Activated CD4-positive, alpha-beta memory T cell treated with anti-CD3 and anti-CD28 coated beads for 36 hours (primary cell): Measurements from ENCODE around the gene MAPK7. TPM values are rescaled to one million over a fixed set of nuclear protein-coding genes. Genes with fewer than 3 reads are reported as not detected.

Source experiments
- CTCF ChIA-PET: fragments of 350-600 bp; sonication (Branson Sonifier 250); formaldehyde crosslinking; loops from one replicate; lab custom pipeline; 2021; ENCODE audit warnings: antibody characterized with exemption, inconsistent platforms; lab: Charles Lee
- POLR2A ChIA-PET: fragments of 350-600 bp; sonication (Branson Sonifier 250); formaldehyde crosslinking; loops from one replicate; lab custom pipeline; 2021; ENCODE audit warnings: antibody characterized with exemption; lab: Charles Lee
- DNase-seq: peaks from one replicate; pipeline ENCODE4 v3.0.0-alpha.2; 2020
- H3K27ac Mint-ChIP-seq: one replicate; pipeline ENCODE4 v1.8.0; 2021; ENCODE audit warnings: mixed read lengths
- H3K27me3 Mint-ChIP-seq: one replicate; pipeline ENCODE4 v1.8.0; 2021; ENCODE audit warnings: mixed read lengths
- H3K36me3 Mint-ChIP-seq: one replicate; pipeline ENCODE4 v1.8.0; 2021; ENCODE audit warnings: mixed read lengths
- H3K4me1 Mint-ChIP-seq: one replicate; pipeline ENCODE4 v1.8.0; 2021; ENCODE audit warnings: low read depth, mixed read lengths
- H3K4me3 Mint-ChIP-seq: one replicate; pipeline ENCODE4 v1.8.0; 2021; ENCODE audit warnings: mild to moderate bottlenecking, mixed read lengths
- H3K9me3 Mint-ChIP-seq: one replicate; pipeline ENCODE4 v1.8.0; 2021; ENCODE audit warnings: mixed read lengths
- intact Hi-C: fragments of 100-400 bp; cut with micrococcal nuclease; formaldehyde crosslinking; loops from one replicate; pipeline ENCODE4 v1.15.1; 2023
- total RNA-seq, 2 experiments: library from RNA; stranded (reverse); gene quantifications; one replicate each; pipeline ENCODE4 v1.2.3, GENCODE V29; 2021

Gene MAPK7
- total RNA-seq, 2 experiments from 2014 or later = 15.4 to 17.2 TPM

GRCh38 chr17:19399750-19400450, 21.6 kb downstream of the MAPK7 start:
- Mint-ChIP-seq H3K4me3 (no peak overlapping the region), H3K9me3 (no peaks in the 10 kb centered on the region), H3K4me1 (no peaks in the 10 kb centered on the region), H3K27me3 (peaks cover 3% of the 10 kb centered on the region), H3K27ac (no peak overlapping the region), H3K36me3 (no peaks in the 10 kb centered on the region)
- POLR2A ChIA-PET = no interaction called here
- DNase-seq = no peak
- intact Hi-C loops = no loop called here
- CTCF ChIA-PET = no interaction called here

DNA sequence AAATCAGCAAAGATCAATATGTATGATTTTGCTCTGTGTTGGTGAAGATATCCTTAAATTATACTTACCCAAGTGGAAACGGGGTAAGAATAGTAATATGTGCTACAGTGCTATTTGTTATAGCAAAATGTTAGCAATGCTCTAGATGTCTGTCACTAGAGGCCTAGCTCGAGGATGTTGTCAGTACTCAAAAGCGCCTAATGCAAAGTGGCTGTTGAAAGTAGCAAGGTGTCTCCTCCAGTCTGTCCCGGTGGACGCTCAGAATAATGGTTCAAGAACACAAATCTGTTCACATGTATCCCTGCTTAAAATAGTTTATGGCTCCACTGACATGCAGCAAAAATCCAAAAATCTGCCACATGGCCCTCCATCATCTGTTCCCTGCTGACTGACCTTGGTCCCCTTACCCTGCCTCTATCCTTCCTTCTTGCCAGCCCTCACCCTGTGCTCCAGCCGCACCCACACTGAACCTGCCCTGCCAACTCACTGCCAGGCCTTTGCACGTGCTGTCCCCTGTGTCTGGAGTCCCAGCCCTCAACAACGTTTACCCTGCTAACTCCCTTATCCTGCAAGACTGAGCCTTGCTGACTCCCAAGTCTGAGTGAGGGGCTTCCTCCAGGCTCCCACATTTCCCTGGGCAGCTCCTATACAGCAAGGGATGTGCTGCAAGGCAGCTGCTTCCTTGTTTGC, 23.2 kb downstream of the MAPK7 start:
- Mint-ChIP-seq H3K36me3 (no peaks in the 10 kb centered on the region), H3K27ac (no peak overlapping the region), H3K27me3 (peaks cover 3% of the 10 kb centered on the region), H3K9me3 (no peaks in the 10 kb centered on the region), H3K4me3 (no peak overlapping the region), H3K4me1 (no peaks in the 10 kb centered on the region)
- ChIA-PET CTCF (no interaction called here), POLR2A (no interaction called here)
- no peak for DNase-seq
- intact Hi-C loops = no loop called here

- no peak for DNase-seq
- CTCF ChIA-PET = interaction anchor here (0.9 kb wide), 1 partner anchor 40 kb away, joined by 3 read pairs; the partner anchor contains the start of gene B9D1
- intact Hi-C loops = no loop called here
- Mint-ChIP-seq H3K4me1 (no peaks in the 10 kb centered on the region), H3K36me3 (no peaks in the 10 kb centered on the region), H3K27me3 (peaks cover 3% of the 10 kb centered on the region), H3K4me3 (no peak overlapping the region), H3K27ac (no peak overlapping the region), H3K9me3 (no peaks in the 10 kb centered on the region)
- POLR2A ChIA-PET = no interaction called here
Measured at GRCh38 chr17:19402171-19402570, 23.9 kb downstream of the MAPK7 start.

- no peak for DNase-seq
- H3K4me3 Mint-ChIP-seq = no peak overlapping the region
- CTCF ChIA-PET = no interaction called here
- intact Hi-C loops = no loop called here
- peaks cover 3% of the 10 kb centered on the region for H3K27me3 Mint-ChIP-seq
- H3K4me1 Mint-ChIP-seq = no peaks in the 10 kb centered on the region
- no peak overlapping the region for H3K27ac Mint-ChIP-seq
- POLR2A ChIA-PET = no interaction called here
- H3K36me3 Mint-ChIP-seq = no peaks in the 10 kb centered on the region
- H3K9me3 Mint-ChIP-seq = no peaks in the 10 kb centered on the region
Measured at GRCh38 chr17:19403021-19403420, 24.7 kb downstream of the MAPK7 start.

DNA sequence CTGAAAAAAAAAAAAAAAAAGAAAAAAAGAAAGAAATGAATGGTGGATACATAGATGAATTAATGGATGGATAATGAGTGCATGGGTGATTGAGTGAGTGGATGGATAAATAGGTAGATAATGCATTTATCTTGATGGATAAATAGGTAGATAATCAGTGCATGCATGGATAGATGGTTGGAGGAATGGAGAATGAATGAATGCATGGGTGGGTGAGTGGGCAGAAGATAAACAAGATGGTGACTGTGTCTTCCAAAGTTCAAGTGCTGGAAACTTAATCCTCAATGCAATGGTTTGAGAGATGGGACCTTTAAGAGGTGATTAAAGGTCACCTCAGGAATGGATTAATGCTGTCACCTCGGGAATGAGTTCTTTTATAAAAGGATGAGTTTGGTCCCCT, 26.0 kb downstream of the MAPK7 start:
- Mint-ChIP-seq H3K36me3 (no peaks in the 10 kb centered on the region), H3K27me3 (peaks cover 3% of the 10 kb centered on the region), H3K9me3 (no peaks in the 10 kb centered on the region), H3K4me3 (no peak overlapping the region), H3K4me1 (no peaks in the 10 kb centered on the region), H3K27ac (no peak overlapping the region)
- ChIA-PET POLR2A (no interaction called here), CTCF (no interaction called here)
- DNase-seq = no peak
- intact Hi-C loops = no loop called here

GRCh38 chr17:19405114-19405513, 26.8 kb downstream of the MAPK7 start:
- no peak overlapping the region for H3K27ac Mint-ChIP-seq
- POLR2A ChIA-PET = no interaction called here
- CTCF ChIA-PET = interaction anchor here (1.1 kb wide), 1 partner anchor 42 kb away, joined by 4 read pairs; no protein-coding TSS in a partner anchor

GRCh38 chr17:19407601-19408345, 29.5 kb downstream of the MAPK7 start:
- Mint-ChIP-seq H3K4me1 (no peaks in the 10 kb centered on the region), H3K36me3 (no peaks in the 10 kb centered on the region), H3K9me3 (no peaks in the 10 kb centered on the region), H3K27me3 (peaks cover 2% of the 10 kb centered on the region), H3K27ac (no peak overlapping the region), H3K4me3 (no peak overlapping the region)
- DNase-seq = no peak
- ChIA-PET POLR2A (no interaction called here), CTCF (no interaction called here)
- intact Hi-C loops = no loop called here

More at GRCh38 chr17:19405114-19405513, 26.8 kb downstream of the MAPK7 start:
- H3K36me3 Mint-ChIP-seq = no peaks in the 10 kb centered on the region
- intact Hi-C loops = no loop called here
- H3K9me3 Mint-ChIP-seq = no peaks in the 10 kb centered on the region
- no peak overlapping the region for H3K4me3 Mint-ChIP-seq
- H3K4me1 Mint-ChIP-seq = no peaks in the 10 kb centered on the region
- H3K27me3 Mint-ChIP-seq = peaks cover 3% of the 10 kb centered on the region
- no peak for DNase-seq

- H3K9me3 Mint-ChIP-seq = no peaks in the 10 kb centered on the region
- no peak for DNase-seq
- H3K27me3 Mint-ChIP-seq = peaks cover 2% of the 10 kb centered on the region
- ChIA-PET POLR2A (no interaction called here), CTCF (no interaction called here)
- no peak overlapping the region for H3K4me3 Mint-ChIP-seq
- H3K27ac Mint-ChIP-seq = no peak overlapping the region
- H3K36me3 Mint-ChIP-seq = no peaks in the 10 kb centered on the region
- intact Hi-C loops = no loop called here
- H3K4me1 Mint-ChIP-seq = no peaks in the 10 kb centered on the region
Measured at GRCh38 chr17:19408346-19408710, 30.0 kb downstream of the MAPK7 start.

DNA sequence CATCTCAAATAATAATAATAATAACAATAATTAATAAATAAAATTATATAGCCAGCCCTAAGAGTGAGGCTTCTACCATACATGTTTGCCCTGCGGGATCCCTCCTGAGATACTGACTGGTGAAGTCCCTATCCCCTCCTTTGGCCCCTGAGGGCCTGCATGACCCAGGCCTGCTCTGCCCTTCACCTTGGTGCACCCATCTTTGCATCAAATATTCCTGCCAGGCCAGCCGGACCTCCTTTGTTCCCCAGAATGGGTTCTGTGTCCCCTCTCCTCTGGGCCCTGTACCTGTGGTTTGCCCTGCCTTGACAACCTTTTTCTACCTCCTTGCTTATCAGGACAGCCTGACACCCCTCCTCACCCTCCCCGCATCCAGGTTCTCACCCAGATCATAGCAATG, 30.8 kb downstream of the MAPK7 start:
- Mint-ChIP-seq H3K4me1 (no peaks in the 10 kb centered on the region), H3K9me3 (no peaks in the 10 kb centered on the region), H3K27me3 (peaks cover 2% of the 10 kb centered on the region), H3K36me3 (no peaks in the 10 kb centered on the region), H3K27ac (no peak overlapping the region), H3K4me3 (no peak overlapping the region)
- ChIA-PET POLR2A (no interaction called here), CTCF (no interaction called here)
- intact Hi-C loops = no loop called here
- no peak for DNase-seq

- peak; percentile 35 for DNase-seq
- intact Hi-C loops = no loop called here
- Mint-ChIP-seq H3K36me3 (no peaks in the 10 kb centered on the region), H3K4me1 (no peaks in the 10 kb centered on the region), H3K4me3 (no peak overlapping the region), H3K9me3 (no peaks in the 10 kb centered on the region), H3K27ac (no peak overlapping the region), H3K27me3 (peaks cover 2% of the 10 kb centered on the region)
- POLR2A ChIA-PET = no interaction called here
- CTCF ChIA-PET = no interaction called here
Measured at GRCh38 chr17:19409509-19409908, 31.2 kb downstream of the MAPK7 start.

GRCh38 chr17:19410091-19410490, 31.8 kb downstream of the MAPK7 start:
- intact Hi-C loops = no loop called here
- ChIA-PET CTCF (no interaction called here), POLR2A (no interaction called here)
- no peak overlapping the region for H3K27ac Mint-ChIP-seq
- no peaks in the 10 kb centered on the region for H3K9me3 Mint-ChIP-seq
- no peak overlapping the region for H3K4me3 Mint-ChIP-seq
- no peaks in the 10 kb centered on the region for H3K4me1 Mint-ChIP-seq
- no peaks in the 10 kb centered on the region for H3K36me3 Mint-ChIP-seq
- DNase-seq = no peak
- H3K27me3 Mint-ChIP-seq = peaks cover 2% of the 10 kb centered on the region

DNA sequence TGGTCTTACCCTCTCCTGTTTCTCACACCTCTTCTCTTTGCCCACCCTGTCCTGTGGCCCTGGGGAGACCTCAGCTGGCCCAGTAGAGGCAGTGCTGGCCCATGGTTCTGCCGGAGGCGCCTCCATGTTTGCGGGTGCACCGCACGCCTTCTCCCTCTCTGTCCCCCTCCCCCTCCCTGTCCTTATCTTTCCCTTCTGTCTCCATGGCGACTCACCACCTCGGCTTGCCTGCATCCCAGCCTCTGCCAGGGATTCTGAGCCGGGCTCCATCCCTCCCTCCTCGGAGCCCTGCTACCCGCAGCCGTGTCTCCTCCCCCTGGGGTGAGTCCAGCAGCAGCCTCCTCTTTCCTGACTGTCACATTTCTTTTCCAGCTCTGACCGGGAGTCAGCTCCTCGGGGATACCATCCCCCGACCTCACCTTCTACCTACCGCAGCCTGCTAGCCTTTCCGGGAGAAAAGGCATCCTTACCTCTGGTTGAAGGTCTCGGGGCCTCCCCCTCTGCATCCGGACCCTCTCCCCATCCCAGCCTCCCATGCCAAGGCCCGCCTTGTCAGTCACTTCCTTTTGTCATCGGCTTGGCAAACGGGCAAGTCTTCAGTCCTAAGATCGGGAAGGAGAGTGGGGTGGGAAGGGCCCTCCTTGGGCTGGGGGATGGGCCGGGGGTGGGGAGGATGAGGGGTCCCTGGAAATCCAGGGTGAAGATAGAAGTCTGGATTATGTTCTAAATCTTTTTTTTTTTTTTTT, 32.8 kb downstream of the MAPK7 start, which contains the start of gene RNF112:
RNF112 (plus strand) TSS at position 358 of the 746 bp plus-strand sequence; CDS start at position 535, 177 bp downstream.
- no peak for DNase-seq
- H3K27me3 Mint-ChIP-seq = peaks cover 2% of the 10 kb centered on the region
- H3K4me1 Mint-ChIP-seq = no peaks in the 10 kb centered on the region
- ChIA-PET CTCF (interaction anchor here (1.2 kb wide), 1 partner anchor 48 kb away, joined by 4 read pairs; the partner anchor contains the start of gene B9D1), POLR2A (no interaction called here)
- no peak within 1 kb of the TSS for H3K27ac Mint-ChIP-seq
- intact Hi-C loops = no loop called here
- no peak within 1 kb of the TSS for H3K4me3 Mint-ChIP-seq
- H3K9me3 Mint-ChIP-seq = no peaks in the 10 kb centered on the region
- H3K36me3 Mint-ChIP-seq = no peaks in the 10 kb centered on the region
